GM12873 (cell line): ENCODE measurements around the gene PHOX2B.

Experiments used
- CTCF ChIP-seq: IDR thresholded peaks from 2 replicates; pipeline ENCODE4 v1.5.1; 2012; ENCODE audit warnings: low read depth, mild to moderate bottlenecking, moderate library complexity, low read length, control low read depth; ENCODE audit not compliant: insufficient read depth; ENCODE audit errors: missing control alignments

The PHOX2B gene

DNA sequence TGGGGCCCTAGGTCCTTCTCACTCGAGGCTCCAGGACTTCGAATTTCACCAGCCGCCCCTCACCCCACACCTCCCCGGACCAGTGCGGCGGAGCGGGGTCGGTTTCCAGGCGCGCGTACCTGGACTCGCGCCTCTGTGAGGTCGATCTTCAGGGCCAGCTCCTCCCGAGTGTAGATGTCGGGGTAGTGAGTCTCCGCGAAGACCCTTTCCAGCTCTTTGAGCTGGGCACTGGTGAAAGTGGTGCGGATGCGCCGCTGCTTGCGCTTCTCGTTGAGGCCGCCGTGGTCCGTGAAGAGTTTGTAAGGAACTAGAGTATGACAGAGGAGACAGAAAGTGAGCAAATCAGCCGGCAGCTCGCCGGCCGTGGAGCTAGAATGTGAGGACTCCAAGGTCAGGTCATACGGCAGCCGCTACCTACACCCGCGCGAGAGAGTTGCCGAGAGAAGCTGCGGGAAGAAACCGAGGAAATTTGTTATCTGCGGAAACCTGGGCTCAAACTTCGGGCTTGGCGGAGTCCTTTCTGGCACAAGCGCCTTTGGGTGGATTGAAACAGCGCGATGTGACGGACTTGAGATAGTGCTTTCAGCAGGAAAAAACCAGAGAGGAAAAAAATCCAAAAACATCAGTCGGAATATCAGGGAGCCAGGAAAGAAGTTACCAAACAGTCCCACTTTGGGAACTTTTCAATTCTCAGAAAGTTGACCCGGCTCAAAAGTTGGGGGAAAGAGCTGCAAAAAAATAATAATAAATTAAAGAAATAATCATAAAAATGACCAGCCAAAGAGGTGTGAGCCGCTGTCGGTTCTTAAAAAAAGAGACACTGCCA, 1.1 kb downstream of the PHOX2B start:
- TF ChIP-seq CTCF, result no peak

- no peak for TF ChIP-seq CTCF
These were observed 1.9 kb downstream of the PHOX2B start for GRCh38 chr4:41746440-41747229.

DNA sequence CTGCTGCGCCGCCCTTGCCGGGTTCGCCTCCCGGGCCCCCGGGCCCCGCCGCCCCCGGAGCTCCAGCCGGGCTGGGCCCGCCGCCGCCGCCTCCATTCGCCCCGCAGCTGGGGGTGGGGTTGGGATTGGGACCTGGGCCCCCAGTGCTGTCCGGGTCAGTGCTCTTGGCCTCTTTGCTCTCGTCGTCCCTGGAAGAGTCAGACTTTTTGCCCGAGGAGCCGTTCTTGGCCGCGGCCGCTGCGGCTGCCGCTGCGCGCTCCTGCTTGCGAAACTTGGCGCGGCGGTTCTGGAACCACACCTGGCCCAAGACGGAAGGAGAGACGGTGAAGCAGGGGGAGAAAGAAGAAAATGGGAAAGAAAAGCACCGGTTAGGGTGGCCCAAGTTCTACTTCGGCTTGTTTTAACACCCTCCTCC, 2.5 kb downstream of the PHOX2B start:
- no peak for TF ChIP-seq CTCF

DNA sequence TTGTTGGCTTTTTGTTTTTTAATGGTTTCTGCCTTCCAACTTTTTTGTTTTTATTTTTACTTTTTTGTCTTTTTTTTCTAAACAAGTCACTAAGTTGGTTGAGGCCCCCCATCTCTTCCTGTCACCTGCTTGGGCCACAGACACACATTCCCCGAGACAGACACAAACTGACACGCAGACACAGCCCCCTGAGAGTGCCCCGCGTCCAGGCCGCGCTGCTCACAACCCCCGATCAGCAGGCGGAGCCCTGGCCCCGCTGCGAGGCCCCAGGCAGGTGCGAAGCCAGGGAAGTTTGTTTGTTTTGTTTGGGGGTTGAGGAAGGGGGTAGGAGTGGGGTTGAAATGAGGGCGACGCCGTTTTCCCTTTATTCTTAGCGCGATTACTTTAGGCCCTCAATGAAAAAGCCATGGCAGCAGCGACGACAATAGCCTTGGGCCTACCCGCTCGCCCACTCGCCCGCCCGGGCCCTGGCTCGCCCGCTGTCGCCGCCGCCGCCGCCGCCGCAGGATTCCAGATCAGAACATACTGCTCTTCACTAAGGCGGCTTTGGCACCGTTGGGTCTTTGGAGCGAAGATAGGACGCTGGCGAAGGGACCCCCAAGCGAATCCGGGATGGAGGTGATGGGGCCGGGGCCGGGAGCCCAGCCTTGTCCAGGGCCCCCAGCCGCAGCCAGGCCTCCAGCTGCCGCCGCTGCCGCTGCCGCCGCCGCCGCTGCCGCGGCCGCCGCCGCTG, 3.1 kb downstream of the PHOX2B start:
- no peak for TF ChIP-seq CTCF

GRCh38 chr4:41744572-41745291, 3.8 kb downstream of the PHOX2B start:
- TF ChIP-seq CTCF, result no peak

- no peak for TF ChIP-seq CTCF
These were observed 7.2 kb downstream of the PHOX2B start for GRCh38 chr4:41741354-41741753.

GRCh38 chr4:41734371-41734770, 14.2 kb downstream of the PHOX2B start:
- no peak for TF ChIP-seq CTCF
